Measurements from ENCODE around the gene CFAP119. TPM values are rescaled to one million over a fixed set of nuclear protein-coding genes. Genes with fewer than 3 reads are reported as not detected.
A peak's percentile ranks its signal among the peaks of the same experiment; 100 is the strongest.

The CFAP119 gene
- total RNA-seq, 3 donors from 2014 or later (not counting 1 experiment from before 2014, with no cell fraction given), result 3.4 to 5.1 (median 4.9) TPM

GRCh38 chr16:30747331-30747730 lies 14.5 kb downstream of the CFAP119 start:
- no peaks in the 10 kb centered on the region for H3K9me3 ChIP-seq (ENCODE audit: control insufficient read depth, insufficient read depth, low read length)
- ATAC-seq (no peak), DNase-seq (no peak)
- no peaks in the 10 kb centered on the region for H3K27me3 ChIP-seq (ENCODE audit: control insufficient read depth, insufficient read depth, low read length)
- Mint-ChIP-seq H3K27ac (peak overlapping the region; percentile 90 to 93), H3K4me3 (peak overlapping the region; percentile 95), H3K27me3 (ENCODE audit: low read depth in 2 of 2) (no peaks in the 10 kb centered on the region), H3K9me3 (no peaks in the 10 kb centered on the region), H3K36me3 (no peaks in the 10 kb centered on the region), H3K4me1 (peaks cover 34 to 45% of the 10 kb centered on the region in 2 donors)
- H3K4me3 ChIP-seq (ENCODE audit: low read length), result peak overlapping the region; percentile 60
- peak overlapping the region; percentile 79 for H3K27ac ChIP-seq (ENCODE audit: low read length)
- intact Hi-C loops (cut with micrococcal nuclease), result loop anchor here (5.0 kb wide), 1 partner anchor 50 kb away; the partner anchor contains the start of gene SRCAP
- H3K36me3 ChIP-seq (ENCODE audit: control insufficient read depth, insufficient read depth, low read length), result peaks cover 22% of the 10 kb centered on the region
- peaks cover 19% of the 10 kb centered on the region for H3K4me1 ChIP-seq (ENCODE audit: control insufficient read depth, insufficient read depth, low read length)
- 78% methylated on average over 3 of the region's 3 CpGs for WGBS (ENCODE audit: insufficient coverage)
- no peak for TF ChIP-seq CTCF (IDR thresholded peaks at IDR 0.05)

- peak overlapping the region; percentile 90 to 93 for H3K27ac Mint-ChIP-seq
These were observed 15.2 kb downstream of the CFAP119 start for GRCh38 chr16:30746638-30747175.

GRCh38 chr16:30745082-30745481 lies 16.8 kb downstream of the CFAP119 start:
- H3K4me1 ChIP-seq (ENCODE audit: control insufficient read depth, insufficient read depth, low read length), result peaks cover 17% of the 10 kb centered on the region
- no peak overlapping the region for H3K4me3 Mint-ChIP-seq
- intact Hi-C loops (cut with micrococcal nuclease), result loop anchor here (5.0 kb wide), 1 partner anchor 48 kb away; the partner anchor contains the start of gene SRCAP
- TF ChIP-seq CTCF (IDR thresholded peaks at IDR 0.05), result no peak
- no peaks in the 10 kb centered on the region for H3K36me3 Mint-ChIP-seq
- peak overlapping the region in 1 of 2 donors; percentile 4 for H3K27ac Mint-ChIP-seq
- WGBS (ENCODE audit: insufficient coverage), result 89% methylated on average over 2 of the region's 2 CpGs
- no peak for ATAC-seq
- H3K27ac ChIP-seq (ENCODE audit: low read length), result no peak overlapping the region
- H3K9me3 Mint-ChIP-seq, result no peaks in the 10 kb centered on the region
- peaks cover 33 to 48% of the 10 kb centered on the region in 2 donors for H3K4me1 Mint-ChIP-seq
- H3K4me3 ChIP-seq (ENCODE audit: low read length), result no peak overlapping the region
- peaks cover 12% of the 10 kb centered on the region for H3K36me3 ChIP-seq (ENCODE audit: control insufficient read depth, insufficient read depth, low read length)
- no peak for DNase-seq
- H3K9me3 ChIP-seq (ENCODE audit: control insufficient read depth, insufficient read depth, low read length), result no peaks in the 10 kb centered on the region
- no peaks in the 10 kb centered on the region for H3K27me3 Mint-ChIP-seq (ENCODE audit: low read depth in 2 of 2)
- no peaks in the 10 kb centered on the region for H3K27me3 ChIP-seq (ENCODE audit: control insufficient read depth, insufficient read depth, low read length)

More at GRCh38 chr16:30746638-30747175, 15.2 kb downstream of the CFAP119 start:
- no peak for ATAC-seq
- H3K4me1 Mint-ChIP-seq, result peaks cover 34 to 51% of the 10 kb centered on the region in 2 donors
- Histone ChIP-seq H3K4me1 (ENCODE audit: control insufficient read depth, insufficient read depth, low read length) (peaks cover 19% of the 10 kb centered on the region), H3K4me3 (ENCODE audit: low read length) (no peak overlapping the region), H3K27ac (ENCODE audit: low read length) (no peak overlapping the region), H3K9me3 (ENCODE audit: control insufficient read depth, insufficient read depth, low read length) (no peaks in the 10 kb centered on the region), H3K27me3 (ENCODE audit: control insufficient read depth, insufficient read depth, low read length) (no peaks in the 10 kb centered on the region), H3K36me3 (ENCODE audit: control insufficient read depth, insufficient read depth, low read length) (peaks cover 21% of the 10 kb centered on the region)
- no peaks in the 10 kb centered on the region for H3K36me3 Mint-ChIP-seq
- no peaks in the 10 kb centered on the region for H3K9me3 Mint-ChIP-seq
- DNase-seq, result no peak
- 96% methylated on average over 9 of the region's 9 CpGs for WGBS (ENCODE audit: insufficient coverage)
- no peak overlapping the region for H3K4me3 Mint-ChIP-seq
- no peaks in the 10 kb centered on the region for H3K27me3 Mint-ChIP-seq (ENCODE audit: low read depth in 2 of 2)
- intact Hi-C loops (cut with micrococcal nuclease), result loop anchor here (5.0 kb wide), 1 partner anchor 49 kb away; the partner anchor contains the start of gene SRCAP
- TF ChIP-seq CTCF (IDR thresholded peaks at IDR 0.05), result no peak

- Histone ChIP-seq H3K4me1 (ENCODE audit: control insufficient read depth, insufficient read depth, low read length) (peaks cover 8% of the 10 kb centered on the region), H3K4me3 (ENCODE audit: low read length) (no peak overlapping the region), H3K27me3 (ENCODE audit: control insufficient read depth, insufficient read depth, low read length) (no peaks in the 10 kb centered on the region), H3K36me3 (ENCODE audit: control insufficient read depth, insufficient read depth, low read length) (peaks cover 15% of the 10 kb centered on the region), H3K27ac (ENCODE audit: low read length) (no peak overlapping the region), H3K9me3 (ENCODE audit: control insufficient read depth, insufficient read depth, low read length) (no peaks in the 10 kb centered on the region)
- Mint-ChIP-seq H3K27ac (no peak overlapping the region), H3K36me3 (no peaks in the 10 kb centered on the region), H3K9me3 (no peaks in the 10 kb centered on the region), H3K4me1 (peaks cover 24 to 40% of the 10 kb centered on the region in 2 donors), H3K27me3 (ENCODE audit: low read depth in 2 of 2) (no peaks in the 10 kb centered on the region), H3K4me3 (no peak overlapping the region)
- no peak for ATAC-seq
- WGBS (ENCODE audit: insufficient coverage), result 100% methylated on average over 1 of the region's 2 CpGs
- no peak for TF ChIP-seq CTCF (IDR thresholded peaks at IDR 0.05)
- intact Hi-C loops (cut with micrococcal nuclease), result no loop called here
- no peak for DNase-seq
These were observed 17.7 kb downstream of the CFAP119 start for GRCh38 chr16:30744183-30744582.
